HK-2 (cell line): ENCODE results near the gene NELFB.

Experiments
- DNase-seq: peaks from one replicate; pipeline ENCODE4 v3.0.0-alpha.2; 2018; ENCODE audit not compliant: unreplicated experiment

Gene NELFB

DNA sequence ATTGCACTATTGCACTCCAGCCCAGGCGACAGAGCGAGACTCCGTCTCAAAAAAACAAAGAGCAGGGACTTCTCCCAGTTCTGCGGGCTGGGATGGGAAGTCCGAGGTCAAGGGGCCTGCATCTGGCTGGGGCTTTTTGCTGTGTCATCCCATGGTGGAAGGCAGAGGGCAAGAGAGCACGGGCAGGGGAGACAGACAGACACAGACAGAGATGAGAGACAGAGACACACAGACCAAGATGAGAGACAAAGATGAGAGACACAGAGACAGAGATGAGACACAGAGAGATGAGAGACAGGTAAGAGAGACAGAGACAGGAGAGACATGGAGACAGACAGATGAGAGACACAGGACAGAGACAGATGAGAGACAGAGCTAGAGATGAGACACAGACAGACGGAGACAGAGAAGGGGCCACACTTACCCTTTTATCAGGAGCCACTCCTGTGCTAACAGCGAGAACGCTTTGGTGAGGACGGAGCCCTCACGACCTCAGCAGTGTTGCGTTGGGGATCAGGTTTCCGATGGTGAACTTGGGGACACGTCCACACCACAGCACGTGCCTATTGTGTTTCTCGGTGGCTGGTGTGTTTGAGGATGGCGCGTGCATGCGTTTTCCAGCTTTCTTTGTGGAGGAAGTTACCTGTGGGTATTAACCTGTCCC, 13.5 kb downstream of the NELFB start:
- no peak for DNase-seq

DNA sequence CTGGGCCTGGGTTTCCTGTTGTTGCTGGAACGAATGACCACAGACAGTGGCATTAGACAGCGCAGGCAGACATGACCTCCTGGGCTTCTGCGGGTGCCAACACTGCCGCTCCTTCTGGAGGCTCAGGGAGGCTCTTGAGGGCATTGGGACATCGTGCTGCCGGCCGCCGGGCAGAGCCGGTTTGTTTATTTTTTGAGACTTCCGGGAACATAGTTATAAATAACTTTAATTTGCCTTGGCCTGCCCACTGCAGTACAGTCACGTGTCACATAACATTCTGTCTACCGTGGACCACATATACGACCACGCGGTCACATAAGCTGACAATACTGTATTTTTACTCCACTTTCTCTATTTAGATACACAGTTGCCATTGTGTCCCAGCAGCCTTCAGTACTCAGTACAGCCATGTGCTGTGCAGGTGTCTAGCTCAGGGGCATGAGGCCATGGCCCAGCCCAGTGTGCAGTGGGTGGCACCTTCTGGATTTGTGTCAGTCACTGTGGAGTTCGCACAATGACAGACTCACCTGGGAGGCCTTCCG, 14.2 kb downstream of the NELFB start:
- DNase-seq = no peak

DNA sequence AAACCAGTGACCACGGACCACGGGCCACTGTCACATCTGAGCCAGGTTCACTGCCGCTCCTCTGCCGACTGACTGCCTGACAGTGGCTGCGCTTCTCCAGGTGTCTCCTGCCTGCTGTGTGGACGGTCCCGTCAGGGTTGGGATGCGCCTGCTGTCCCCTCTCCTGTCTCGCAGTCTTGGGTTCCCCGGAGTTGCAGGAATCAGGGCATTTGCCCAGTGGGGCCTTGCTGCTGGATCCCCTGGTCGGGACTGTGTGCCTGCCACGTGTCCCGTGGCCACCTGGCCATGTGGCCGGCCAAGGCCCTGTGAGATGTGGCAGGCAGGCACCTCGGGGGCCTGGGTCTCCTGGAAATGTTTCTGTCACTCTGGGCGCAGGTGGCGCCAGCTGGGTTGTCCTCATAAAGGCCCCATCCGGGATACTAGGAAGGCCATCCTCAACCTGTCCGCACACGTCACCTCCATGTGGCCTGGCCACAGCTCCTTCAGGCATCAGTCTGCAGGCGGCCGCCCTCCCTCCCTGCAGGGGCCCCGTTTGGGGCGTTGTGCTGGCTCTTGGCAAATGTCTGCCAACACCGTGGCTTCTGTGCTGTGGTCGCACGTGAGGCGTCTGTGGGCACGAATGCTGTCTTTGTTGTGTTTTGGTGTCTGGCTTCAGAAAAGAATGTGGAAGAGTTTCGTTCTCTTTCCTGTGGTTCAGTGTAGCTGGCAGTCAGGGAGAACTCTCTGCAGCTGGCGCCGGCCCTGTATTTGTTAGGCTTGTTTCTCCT, 16.0 kb downstream of the NELFB start:
- no peak for DNase-seq

DNA sequence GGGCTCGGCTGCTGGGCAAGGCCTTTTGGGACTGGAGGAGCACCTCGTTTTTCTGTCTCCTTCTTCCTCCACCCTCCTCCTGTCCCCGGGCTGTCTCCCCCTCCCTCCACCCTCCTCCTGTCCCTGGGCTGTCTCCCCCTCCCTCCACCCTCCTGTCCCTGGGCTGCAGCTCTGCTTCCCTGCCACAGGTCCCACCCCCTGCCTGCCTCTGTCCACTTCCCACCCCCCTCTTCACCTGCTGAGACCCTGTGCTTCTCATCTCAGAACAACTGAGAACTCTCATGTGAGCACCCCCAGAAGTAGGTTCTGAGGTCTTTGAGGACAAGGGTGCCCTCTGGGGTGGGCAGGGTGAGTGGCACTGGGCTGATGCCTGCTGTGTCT, 16.6 kb downstream of the NELFB start:
- DNase-seq = no peak

DNA sequence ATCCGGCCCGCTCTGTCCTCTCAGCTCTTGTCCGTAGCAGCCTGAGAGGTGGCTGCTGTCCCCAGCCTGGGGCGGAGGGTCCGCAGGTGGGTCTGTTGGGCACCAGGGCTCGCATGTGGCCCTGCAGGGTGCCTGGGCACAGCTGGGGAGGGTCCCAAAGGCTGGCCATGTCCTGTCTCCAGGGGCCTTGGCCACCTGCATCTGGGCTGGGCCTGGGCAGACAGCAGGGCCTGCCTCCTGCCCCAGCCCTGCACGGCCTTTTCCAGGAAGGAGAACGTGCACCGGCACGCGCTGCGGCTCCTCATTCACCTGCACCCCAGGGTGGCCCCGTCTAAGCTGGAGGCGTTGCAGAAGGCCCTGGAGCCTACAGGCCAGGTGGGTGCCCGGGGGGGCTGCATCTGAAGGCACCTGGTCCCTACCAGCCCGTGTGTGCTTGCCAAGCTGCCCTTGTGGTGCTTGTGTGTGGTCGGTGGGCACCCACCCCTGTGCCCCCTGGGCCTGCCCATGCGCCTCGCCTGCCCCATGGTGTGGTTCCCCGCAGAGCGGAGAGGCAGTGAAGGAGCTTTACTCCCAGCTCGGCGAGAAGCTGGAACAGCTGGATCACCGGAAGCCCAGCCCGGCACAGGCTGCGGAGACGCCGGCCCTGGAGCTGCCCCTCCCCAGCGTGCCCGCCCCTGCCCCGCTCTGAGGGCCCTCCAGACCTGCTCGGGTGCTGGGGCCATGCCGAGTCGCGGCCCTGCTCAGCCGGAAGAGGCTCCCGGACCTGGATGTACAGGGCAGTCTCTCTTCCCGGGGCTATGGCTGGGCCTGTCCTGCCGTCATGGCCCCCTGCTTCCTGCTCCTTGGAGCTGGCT, 17.3 kb downstream of the NELFB start:
- DNase-seq = no peak

DNA sequence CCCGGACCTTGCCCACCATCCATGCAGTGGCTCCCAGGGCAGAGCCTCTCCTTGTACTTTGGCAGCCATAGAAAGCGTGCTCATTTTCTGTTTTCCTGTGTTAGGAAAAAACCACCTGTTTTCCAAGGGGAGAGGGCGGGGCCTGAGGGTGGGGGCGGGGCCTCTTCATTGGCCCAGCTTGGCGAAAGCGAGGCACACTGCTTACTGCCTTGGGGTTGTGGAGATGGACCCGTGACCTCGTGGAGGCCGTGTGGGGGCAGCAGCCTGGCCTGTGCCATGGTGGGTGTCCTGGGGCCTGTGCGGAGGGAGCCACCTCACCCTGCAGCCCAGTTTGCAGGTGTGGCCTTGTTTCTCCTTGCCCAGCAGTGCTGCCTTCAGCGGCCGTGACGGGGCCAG, 18.0 kb downstream of the NELFB start:
- no peak for DNase-seq

DNA sequence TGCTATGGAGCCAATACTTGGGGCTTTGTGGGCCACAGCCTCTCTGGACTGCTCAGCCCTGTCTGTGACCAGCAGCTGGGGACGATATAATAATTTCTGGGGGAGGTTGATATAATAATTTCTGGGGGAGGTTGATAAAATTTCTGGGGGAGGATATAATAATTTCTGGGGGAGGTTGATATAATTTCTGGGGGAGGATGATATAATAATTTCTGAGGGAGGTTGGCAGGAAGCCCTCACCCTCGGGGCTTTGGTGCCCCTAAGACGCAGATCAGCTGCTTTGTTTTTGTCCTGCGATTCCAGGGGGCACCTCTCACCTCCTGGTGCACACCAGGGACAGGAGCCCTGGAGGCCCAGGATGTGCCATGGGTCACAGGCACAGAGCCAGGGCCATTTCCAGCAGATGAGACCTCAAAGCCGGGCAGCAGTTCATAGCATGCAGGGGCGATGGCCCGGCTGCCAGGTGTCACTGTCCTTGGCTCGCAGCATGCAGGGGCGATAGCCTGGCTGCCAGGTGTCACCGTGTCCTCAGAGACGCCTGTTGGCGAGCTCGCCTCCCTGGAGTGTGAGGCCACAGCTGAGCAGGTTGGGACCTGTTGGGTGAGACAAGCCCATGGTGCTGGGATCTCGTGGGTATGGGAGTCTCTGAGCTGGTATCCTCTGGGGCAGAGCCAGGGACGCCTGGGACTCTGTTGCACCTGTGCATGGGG, 18.6 kb downstream of the NELFB start:
- DNase-seq = no peak

DNA sequence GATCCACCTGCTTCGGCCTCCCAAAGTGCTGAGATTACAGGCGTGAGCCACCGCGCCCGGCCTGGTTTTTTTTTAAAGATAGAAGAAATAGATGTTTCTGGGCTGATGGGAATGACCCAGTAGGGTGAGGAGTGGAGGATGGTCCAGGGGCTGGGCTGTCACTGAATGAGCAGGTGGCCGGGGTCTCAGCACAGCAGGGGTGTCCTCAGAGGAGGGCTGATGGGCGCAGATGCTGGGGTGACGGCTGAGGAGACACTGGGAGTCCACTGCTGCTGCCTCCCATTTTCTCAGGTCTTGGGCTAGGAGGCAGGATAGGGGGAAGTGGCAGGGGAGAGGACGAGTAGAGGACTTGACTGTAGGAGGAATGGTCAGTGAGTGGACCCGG, 20.1 kb downstream of the NELFB start:
- no peak for DNase-seq

DNA sequence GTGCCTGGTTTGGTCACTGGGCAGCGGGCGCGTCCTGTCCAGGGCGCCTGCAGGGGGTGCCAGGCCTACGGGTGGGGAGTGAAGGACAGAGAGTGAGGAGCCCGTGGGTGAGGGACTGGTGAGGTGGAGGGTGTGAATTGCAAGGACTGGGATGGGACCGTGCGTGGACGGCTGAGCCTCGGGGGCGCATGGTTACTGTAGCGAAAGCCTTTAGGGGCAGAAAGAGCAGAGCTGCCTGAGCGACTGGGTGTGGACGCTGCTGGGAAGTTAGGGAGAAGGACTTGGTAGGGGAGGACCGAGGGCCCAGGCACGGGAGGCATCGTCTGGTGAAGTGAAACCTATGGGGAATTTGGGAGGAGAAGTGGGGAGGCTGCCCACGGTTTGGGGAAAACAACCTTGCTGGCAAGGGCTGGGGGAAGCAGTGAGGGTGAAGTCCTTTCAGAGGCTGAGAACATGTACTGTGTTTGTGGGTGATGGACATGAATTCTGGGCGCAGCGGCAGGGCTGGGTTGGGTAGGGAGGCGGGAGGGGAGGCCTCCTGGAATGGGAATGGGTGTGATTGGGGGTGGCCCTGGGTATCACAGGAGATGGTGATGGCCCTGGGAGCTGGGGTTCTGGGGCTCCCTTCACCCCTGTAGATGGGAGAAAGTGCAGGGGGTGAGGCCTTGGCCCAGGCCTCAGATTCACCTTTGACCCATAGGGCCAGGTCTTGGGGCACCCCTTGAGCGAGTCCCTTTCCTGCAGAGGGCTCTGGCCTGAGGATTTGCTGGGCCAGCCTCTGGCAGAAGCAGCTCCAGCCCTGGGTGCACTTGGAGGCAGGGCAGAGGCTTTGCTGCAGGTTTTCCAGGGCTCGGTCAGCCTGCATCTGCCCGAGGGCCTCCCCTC, 20.7 kb downstream of the NELFB start:
- DNase-seq = no peak

DNA sequence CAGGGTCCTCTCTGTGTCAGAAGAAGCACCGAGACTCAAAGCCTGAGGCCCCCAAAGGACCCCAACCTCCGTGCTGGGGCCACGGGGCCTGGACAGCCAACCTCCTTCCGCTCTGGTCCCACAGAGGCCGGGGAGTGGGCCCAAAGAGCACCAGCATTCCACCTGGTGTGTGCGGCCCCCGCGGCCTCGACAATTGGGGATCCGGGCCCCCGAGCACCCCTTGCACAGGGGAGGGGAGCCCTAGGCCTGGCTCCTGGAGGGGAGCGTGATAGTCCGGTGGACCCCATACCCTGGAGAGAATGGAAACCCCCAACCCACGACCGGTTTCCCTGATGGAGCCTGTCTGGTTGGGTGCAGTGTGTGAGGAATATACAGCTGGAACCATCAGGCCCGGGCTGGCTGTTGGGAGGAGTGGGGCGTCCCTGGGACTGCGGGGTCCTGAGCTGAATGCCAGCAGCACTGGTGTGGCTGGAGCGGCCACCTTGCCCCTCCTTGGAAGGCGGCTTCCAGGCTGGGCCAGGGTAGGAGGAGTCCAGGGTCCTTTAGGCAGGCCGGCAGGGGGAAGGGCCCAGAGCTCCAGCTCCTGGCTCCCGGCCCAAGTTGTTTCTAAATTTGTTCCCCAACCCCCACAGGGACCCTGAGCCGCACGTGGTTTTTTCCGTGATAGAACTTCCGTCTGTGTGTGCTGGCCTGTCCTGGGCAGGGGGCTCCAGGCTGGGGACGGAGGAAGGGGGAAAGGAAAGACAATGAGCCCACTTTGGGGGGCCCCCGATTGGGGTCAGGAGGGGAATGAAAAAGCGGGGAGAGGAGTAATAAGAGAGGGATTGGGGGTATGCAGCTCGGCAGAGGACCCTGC, 21.6 kb downstream of the NELFB start:
- DNase-seq = peak; percentile 76

DNA sequence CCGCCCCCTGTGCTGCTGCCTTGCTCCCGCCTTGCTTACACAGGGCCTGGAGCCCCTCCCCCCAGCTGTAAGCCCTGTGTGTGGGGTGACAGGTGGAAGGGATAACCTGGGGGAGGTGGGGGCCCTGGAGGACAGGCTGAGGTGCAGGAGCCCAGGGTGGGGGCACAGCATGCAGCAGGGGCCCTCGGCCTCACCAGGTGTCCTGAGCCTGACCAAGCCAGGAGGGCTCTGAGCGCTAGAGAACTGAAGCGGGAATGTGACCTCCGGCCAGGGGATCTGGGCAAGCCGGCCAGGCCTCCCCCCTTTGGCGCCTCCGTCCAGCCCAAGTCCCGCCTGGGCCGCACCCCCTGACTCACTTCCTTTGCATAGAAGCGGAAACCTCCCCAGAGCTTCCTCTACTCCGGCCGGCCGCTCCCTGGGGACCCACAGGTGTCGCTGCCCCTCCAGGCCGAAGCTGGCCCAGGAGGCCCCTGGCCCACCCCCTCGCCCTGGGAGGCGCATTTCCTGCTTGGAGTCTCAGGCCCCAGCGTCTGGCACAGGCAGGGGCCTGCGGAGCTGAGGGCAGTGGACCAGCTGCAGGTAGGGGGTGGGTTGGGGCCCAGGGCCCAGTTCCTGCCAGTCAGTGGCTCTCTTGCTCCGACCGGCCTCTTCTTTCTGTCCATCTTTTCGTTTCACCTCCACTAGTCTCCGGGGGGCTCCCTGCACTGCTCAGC, 22.4 kb downstream of the NELFB start, which contains the start of gene TOR4A:
TOR4A (plus strand) TSS at position 398 of the 713 bp plus-strand sequence. CDS start 964 bp downstream, outside the sequence.
- DNase-seq = peak; percentile 97

DNA sequence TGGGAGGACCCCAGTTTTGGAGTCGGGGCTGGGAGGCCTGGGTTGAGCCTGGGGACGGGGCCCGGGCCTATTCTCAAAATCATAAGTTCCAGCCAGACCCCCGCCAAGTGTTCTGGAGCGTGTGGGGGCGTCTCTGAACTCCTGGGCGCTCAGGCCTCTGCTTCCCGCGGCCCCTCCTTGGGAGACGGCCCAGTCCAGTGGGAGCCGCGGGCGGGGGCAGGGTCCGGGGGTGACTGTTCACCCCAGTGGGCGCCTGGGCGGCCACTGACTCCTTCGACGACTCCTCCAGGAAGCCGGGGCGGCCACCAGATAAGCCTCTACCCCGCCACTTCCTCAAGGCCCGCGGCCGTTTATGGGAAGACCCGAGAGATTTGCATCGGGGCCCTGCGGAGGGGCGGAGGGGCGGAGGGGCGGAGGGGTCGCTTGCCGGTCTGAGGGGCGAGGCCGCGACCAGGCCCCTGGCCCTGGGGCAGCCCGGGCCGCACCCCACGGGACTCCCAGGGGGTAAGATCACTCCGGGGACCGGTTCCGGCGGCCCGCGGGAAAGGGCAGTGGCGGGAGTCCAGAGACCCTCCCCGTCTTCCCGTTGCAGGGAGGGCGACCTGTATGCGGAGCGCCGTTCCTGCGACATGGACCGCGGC, 23.1 kb downstream of the NELFB start:
- peak; percentile 46 for DNase-seq

DNA sequence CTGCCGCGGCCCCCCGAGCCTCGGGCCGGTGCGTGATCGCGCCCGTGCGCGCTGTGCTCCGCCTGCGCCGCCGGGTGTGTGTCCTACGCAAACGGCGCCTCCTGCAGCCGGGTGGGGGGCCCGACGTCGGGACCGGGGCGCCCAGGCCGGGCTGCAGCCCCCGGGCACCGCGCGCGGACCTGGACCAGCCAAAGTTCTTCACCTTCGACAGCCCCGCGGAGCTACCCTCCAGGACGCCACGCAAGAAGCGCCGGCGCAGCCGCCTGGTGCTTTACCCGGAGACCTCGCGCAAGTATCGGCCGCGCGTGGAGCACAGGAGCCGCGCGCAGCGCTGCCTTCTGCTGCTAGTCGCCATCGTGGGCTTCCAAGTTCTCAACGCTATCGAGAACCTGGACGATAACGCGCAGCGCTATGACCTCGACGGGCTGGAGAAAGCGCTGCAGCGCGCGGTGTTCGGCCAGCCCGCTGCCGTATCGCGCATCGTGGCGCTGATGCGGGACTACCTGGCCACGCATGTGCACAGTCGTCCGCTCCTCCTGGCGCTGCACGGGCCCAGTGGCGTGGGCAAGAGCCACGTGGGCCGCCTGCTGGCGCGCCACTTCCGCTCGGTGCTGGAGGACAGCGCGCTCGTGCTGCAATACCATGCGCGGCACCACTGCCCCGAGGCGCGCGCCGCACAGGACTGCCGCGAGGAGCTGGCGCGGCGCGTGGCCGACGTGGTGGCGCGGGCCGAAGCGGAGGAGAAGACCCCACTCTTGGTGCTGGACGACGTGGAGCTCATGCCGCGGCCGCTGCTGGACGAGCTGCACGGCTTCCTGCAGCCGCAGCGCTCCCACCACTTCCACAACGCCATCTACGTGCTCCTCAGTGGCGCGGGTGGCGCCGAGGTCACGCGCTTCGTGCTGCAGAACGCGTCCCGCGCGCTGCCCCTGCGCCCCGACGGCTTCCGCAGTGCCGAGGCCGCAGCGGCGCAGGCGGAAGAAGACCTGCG, 23.9 kb downstream of the NELFB start:
- no peak for DNase-seq

DNA sequence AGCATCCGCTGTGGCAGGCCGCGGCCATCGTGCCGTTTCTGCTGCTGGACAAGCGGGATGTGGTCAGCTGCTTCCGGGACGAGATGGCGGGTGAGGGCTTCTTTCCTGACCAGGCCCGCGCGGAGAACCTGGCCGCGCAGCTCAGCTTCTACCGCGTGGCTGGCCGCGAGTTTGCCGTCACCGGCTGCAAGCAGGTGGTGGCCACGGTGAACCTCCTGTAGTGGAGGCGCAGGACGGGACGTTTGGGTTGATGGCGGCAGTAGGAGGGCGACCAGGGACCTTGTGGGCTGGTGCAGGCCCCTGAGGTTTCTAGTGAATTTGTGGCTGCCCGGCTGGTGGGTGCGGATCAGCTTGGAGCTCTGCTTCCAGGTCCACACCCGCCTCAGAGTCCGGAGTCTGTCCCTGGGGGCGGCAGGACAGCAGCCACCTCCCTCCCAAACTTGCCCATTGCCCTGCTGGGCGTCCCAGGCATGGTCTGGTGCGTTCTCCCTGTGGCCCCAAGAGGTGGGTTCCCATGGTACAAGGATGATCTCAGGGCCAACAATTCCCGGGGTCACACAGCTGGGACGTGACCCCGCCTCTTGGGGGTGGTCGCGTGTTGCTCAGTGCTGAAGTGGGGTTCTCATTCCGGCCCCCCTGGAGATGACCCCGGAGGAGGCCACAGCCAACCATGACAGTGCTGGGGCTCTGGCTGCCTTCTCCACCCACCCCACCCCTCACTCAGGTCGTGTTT, 24.8 kb downstream of the NELFB start:
- DNase-seq = no peak

DNA sequence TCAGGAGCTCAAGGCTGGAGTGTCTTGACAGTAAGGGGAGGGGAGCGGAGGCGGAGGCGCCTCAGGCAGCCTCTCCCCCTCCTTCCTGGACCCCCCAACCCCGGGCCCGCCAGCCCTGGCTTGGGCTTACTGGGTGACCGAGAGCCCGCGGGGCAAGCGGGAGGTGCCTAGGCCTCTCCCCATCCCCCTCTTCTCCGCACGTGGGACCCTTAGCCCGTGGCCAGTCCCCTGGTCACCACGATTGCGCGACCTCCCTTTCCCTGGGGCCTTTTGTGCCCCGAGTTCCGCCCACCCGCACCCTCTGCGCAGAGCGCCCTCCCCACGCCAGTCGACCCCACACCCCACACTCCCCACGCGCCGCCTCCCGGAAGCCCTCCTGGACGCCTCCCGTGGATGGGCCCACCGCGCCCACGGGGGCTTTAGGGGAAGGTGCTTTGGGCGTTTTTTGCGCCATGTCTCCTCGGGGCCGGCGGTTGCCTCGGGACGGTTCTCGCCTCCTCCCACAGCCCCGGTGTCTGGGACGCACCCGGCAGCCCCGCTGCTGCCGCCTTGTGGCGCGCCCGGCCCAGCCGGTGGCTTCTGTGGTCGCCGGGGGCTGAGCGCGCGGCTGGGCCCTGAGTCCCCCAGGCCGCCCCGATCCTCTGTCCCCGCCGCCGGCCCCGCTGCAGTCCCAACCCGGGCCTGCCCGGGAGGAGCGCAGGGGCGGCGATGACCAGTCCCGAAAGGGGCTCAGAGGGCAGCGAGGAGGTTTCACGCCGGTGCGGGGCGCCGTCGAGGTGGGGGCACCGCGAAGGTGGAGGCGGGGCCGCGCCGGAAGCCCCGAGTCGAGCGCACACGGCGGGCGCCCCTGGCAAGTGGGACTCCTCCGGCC, 25.6 kb downstream of the NELFB start:
- DNase-seq = no peak
